ENCODE data around the gene NCR2.

- no peak for TF ChIP-seq POLR2A (IDR thresholded peaks at IDR 0.05)
- TF ChIP-seq CTCF (IDR thresholded peaks at IDR 0.05 in 8 of 11, conservative IDR thresholded peaks at IDR 0.05 in 3 of 11): no peak
These were observed 12.1 kb downstream of the NCR2 start for GRCh38 chr6:41347378-41348050.

Data from spleen (tissue), 7 donors.